Iris pigment epithelial cell (primary cell): ENCODE measurements around the gene FOXN3.
"Not testable (repeated sequence)": the region's sequence is repeated elsewhere in the genome, so short reads cannot be mapped to it uniquely, and the experiment has no call there.

Experiments used
- DNase-seq: peaks from one replicate; pipeline ENCODE4 v3.0.0-alpha.2; 2011; ENCODE audit warnings: low read depth

Gene FOXN3

GRCh38 chr14:89129570-89129969 lies 287.5 kb downstream of the FOXN3 start:
- peak; percentile 26 for DNase-seq

- DNase-seq, result no peak
Measured at GRCh38 chr14:89128311-89129026, 288.6 kb downstream of the FOXN3 start.

GRCh38 chr14:89126461-89126860 lies 290.6 kb downstream of the FOXN3 start:
- no peak for DNase-seq

- DNase-seq, result no peak
Measured at GRCh38 chr14:89125216-89125615, 291.8 kb downstream of the FOXN3 start.

GRCh38 chr14:89123851-89124250 lies 293.2 kb downstream of the FOXN3 start:
- DNase-seq, result no peak

GRCh38 chr14:89123215-89123614 lies 293.8 kb downstream of the FOXN3 start:
- no peak for DNase-seq

- no peak for DNase-seq
Measured at GRCh38 chr14:89121968-89122620, 294.9 kb downstream of the FOXN3 start.

- DNase-seq, result no peak
Measured at GRCh38 chr14:89117012-89117411, 300.0 kb downstream of the FOXN3 start.

GRCh38 chr14:89114109-89114508 lies 302.9 kb downstream of the FOXN3 start:
- DNase-seq, result no peak

GRCh38 chr14:89112720-89113119 lies 304.3 kb downstream of the FOXN3 start:
- no peak for DNase-seq

GRCh38 chr14:89111766-89112543 lies 305.1 kb downstream of the FOXN3 start:
- DNase-seq, result not testable (repeated sequence)

GRCh38 chr14:89111232-89111631 lies 305.8 kb downstream of the FOXN3 start:
- DNase-seq, result not testable (repeated sequence)

- no peak for DNase-seq
Measured at GRCh38 chr14:89110110-89110509, 306.9 kb downstream of the FOXN3 start.

- no peak for DNase-seq
Measured at GRCh38 chr14:89108608-89109007, 308.4 kb downstream of the FOXN3 start.

GRCh38 chr14:89107626-89108025 lies 309.4 kb downstream of the FOXN3 start:
- DNase-seq, result no peak
